NK-92 (cell line): Measurements from ENCODE around the gene CRHR1.

ENCODE experiments used
- DNase-seq: peaks from one replicate; lab custom pipeline; 2025; ENCODE audit not compliant: unreplicated experiment; lab: John Stamatoyannopoulos, UW

The CRHR1 gene

DNA sequence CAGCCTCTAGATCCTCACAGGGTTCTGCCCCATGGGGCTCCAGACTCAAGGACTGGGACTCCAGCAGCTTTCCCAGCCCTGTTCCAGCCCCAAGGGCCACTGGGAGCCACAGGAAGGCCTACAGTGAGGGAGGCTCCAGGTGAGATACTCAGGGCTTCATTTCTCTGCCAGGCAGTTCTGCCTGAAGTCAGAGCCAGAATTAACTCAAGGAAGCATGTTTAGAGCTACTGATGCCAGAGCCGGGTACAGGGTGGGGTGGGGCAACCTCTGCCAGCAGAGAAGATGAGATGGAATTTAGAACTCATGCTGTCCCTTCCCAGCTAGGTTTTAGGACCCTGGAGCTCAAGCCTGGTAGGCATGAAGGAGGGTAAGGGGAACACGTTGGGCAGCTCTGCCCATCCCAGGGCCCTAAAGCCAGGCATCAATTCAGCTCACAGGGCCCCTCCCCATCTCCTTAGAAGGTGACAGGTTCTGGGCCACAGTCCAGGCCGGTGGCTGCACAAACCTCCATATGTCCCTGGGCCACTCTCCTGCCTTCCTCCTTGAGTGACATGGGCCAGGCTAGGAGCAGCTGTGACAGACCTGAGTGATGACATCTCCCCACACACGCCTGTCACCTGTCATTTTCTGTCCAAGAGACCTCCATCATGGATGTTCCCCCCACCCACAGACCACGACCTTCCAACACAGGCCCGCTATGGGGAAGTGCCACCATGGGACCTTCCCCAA lies 36.1 kb downstream of the CRHR1 start:
- DNase-seq, result no peak

DNA sequence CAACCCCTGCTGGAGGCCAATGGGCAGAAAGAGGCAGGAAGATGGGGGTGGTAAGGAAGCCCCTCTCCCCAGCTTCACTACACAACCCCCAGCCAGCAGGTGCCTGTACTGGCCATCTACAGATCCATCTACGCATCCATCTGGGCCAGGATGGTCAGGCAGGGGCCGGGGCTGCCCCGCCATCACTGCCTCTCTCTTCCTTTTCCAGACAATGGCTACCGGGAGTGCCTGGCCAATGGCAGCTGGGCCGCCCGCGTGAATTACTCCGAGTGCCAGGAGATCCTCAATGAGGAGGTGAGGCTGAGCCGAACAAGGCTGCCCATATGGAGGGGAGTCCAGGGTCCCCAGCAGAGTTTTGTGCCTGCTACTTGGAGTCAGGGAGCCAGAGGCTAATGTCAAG lies 37.0 kb downstream of the CRHR1 start:
- no peak for DNase-seq

DNA sequence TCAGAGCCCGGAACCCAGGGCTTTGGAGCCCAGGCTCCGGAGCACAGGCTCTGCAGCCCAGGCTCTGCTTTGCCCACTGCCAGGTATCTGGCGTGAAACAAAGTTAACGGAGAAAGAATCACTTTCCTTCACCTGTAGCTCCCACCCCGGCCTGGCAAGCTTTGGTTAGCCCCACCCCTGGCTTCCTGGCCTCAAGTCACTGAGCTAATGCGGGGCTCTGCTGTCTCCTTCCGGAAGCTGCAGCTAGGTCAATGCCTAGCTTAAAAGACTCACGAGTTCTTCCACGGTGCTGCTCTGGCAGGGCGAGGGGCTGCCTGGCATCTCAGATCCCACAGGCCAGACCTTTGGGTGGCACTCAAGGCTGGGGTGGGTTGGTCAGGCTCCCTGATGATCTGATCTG lies 39.5 kb downstream of the CRHR1 start:
- DNase-seq, result no peak

DNA sequence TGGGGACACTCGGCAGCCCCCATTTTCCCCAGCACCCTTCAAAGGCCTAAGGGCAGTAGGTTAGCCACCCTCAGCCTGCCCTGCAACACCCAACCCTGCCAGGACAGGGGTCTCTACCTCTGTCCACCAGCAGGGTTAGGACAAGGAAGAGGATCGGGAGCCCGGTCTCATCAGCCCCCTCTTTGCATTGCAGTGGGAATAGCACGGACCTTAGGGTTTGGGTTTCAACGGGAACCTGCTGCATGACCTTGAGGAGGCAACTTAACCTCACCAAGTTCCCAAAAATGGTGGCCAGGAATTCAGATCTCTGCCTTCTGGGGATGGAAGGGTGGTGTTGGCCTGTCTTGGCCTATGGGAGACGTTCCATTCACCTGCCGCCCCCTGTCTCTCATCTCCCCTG lies 40.4 kb downstream of the CRHR1 start:
- DNase-seq, result no peak

DNA sequence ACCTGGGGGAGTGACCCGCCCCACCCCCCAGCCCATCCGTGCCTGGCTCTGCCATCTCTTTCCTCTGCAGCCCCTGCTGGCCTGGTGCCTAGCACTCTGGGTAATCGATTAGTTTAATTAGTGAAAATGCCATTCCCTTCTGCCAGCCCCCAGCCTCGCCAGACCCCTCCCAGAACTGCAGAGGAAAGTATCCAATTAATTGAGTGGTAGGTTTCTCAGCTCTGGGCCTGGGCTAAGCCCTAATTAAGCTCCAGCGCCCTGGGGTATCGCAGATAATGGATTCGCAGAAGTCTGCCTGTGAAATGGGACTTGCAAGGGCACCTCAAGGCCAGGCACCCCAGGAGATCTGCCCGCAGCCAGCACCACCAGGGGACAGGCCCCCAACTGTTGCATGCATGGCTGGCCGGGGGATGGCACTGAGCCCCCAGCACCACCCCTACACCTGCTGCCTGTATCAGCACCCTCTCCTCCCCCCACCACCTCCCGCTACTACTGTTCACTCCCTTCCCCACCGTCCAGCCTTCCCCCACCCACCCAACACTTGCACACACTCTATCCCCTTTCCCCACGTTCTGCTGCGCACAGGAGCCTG lies 40.9 kb downstream of the CRHR1 start:
- DNase-seq, result no peak

DNA sequence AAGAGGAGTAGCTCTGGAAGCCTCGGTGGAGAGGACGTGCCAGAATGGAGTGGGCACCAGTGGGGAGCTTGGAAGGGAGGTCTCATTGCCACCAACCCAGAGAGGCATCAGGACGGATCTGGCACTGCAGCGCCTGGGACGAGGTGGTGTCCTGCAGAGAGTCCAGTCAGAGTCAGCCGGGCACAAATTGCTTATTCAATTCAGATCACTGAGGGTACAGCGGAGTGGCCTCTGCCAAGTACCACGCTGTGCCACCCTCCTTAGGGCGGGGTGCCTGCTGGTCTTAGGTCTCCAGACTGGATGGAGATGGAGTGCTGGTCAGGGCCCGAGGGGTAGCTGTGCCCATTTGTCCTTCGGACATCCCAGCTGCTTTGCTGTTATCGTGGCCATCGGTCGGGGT lies 41.7 kb downstream of the CRHR1 start:
- DNase-seq, result no peak

DNA sequence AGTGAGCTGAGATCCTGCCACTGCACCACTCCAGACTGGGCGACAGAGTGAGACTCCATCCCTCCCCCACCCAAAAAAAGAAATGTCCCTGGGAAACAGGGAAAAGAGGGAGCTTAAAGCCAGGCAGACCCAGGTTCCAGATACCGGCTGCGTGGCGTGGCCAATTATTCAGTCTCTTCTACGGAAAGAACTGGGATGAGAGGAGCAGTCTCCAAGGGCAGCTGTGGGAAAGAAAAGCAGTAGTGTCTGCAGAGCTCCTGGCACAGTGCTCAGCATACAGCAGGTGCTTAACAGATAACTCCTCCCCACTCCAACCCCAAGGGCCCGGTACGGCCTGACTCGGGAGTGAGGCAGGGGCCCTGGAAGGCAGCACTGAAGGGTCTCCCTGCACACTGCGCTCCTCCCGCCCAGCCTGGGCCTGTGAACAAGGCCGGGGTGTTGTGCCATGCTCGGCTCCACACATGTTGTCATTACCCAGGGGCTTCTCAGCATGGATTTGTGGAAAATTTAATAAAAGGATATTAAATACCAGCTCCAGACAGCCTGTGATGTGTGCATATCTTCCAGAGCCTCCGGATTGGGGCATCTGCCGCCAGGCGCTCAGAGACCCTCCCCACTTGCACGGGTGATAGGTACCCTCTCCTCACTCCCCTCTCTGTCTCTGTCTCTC lies 42.9 kb downstream of the CRHR1 start:
- no peak for DNase-seq

DNA sequence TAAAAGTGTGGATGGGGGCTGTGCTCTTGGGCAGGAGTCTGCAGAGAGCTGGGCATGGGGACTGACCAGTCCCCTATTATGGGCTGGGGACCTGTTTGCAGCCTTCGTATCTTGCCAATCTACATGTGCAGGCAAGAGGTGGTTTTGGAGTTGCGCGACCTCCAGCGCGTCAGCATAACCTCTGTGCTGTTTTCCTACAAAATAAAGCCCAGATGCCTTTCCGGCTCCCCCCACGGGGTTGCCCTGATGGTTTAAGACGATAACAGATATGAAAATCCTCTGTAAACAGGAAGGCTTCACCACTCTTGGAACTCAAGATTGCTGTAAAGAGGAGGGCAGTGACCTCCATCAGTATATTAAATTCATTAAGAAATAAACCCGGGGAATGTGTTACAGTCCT lies 44.1 kb downstream of the CRHR1 start:
- DNase-seq, result no peak

DNA sequence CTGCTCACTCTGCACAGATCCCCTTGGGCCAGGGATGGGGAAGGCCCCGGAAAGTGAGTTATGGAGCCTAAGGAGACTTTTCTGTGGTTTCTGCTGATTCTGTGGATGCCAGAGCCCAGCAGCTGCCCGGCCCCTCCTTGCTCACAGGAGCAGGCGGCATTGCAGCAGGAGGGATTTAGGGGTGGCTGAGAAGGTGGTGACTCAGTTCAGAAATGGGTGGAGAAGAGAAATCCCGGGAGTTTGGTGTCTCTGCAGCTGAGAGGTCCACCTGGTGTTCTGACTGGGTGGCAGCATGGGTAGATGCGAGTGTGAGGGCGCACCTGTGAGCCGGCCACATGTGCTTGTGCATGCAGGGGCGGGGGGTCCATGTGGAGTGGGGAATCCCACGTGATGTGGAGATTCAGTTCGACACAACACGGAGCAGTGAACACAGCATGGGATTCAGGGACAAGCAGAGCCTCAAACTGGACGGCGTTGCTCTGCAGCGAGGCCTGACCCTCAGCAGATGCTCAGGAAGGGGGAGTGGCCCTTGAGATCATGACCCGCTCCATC lies 44.5 kb downstream of the CRHR1 start:
- no peak for DNase-seq

DNA sequence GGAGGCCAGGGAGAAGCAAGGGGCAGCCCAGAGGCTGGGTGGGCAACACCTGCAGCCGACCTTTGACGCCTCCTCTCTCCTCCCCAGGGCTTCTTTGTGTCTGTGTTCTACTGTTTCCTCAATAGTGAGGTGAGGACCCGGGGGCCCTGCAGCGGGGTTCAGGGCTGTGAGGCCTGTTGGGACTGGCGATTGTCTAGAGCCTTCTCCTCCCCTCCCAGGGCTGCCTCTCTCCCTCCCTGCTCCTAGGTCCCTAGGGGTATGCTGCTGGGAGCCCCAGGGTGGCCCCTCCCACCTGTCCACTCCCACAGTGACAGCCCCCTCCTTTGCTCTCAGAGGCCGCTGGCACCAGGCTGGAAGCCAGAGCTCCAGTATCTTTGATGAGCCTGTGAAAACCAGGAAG lies 49.8 kb downstream of the CRHR1 start:
- DNase-seq, result no peak

DNA sequence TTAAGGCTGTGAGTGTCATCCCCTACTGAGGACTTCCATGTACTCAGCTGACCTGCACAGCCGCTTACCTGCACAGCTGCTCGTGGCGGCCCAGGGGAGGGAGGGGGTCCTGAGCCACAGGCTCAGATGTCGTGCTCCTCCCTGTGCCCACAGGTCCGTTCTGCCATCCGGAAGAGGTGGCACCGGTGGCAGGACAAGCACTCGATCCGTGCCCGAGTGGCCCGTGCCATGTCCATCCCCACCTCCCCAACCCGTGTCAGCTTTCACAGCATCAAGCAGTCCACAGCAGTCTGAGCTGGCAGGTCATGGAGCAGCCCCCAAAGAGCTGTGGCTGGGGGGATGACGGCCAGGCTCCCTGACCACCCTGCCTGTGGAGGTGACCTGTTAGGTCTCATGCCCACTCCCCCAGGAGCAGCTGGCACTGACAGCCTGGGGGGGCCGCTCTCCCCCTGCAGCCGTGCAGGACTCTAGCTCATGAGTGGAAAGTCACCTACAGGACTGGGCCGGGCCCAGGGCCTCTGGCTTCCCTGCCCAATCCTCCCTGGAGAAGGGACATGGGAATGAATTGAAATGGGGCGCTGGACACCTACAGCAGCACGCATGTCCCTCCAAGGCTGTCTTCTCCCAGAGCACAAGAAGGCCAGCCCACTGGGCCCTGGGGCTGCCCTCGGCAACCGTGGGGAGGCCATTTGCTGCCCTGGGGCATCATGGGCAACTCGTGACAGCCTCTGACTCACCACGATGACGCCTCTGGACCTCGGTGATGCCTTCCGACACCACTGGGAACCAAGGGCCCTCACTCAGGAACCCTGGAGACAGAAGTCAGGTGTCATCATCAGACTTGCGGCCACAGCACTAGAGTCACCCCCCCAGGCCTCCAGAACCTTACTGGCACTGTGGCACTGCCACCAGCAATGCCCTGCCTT lies 50.6 kb downstream of the CRHR1 start:
- no peak for DNase-seq

DNA sequence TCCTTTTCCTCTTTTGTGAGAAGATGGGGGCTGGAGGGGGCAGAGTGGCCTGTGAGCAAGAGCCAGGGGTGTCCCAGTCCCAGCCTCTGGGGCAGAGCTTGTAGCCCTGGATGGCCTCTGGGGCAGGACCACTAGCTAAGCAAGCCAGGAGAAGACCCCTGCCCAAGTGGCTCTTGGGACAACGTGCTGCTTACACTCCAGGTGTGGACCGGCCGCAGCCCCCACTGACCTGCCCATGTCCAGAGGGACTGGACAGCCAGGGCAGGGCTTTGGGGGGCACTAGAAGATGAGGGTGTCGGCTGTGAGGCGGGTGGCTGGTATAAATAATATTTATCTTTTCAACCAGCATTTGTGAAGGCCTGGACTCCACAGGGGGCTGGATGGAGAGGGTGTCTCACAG lies 51.4 kb downstream of the CRHR1 start:
- DNase-seq, result no peak

DNA sequence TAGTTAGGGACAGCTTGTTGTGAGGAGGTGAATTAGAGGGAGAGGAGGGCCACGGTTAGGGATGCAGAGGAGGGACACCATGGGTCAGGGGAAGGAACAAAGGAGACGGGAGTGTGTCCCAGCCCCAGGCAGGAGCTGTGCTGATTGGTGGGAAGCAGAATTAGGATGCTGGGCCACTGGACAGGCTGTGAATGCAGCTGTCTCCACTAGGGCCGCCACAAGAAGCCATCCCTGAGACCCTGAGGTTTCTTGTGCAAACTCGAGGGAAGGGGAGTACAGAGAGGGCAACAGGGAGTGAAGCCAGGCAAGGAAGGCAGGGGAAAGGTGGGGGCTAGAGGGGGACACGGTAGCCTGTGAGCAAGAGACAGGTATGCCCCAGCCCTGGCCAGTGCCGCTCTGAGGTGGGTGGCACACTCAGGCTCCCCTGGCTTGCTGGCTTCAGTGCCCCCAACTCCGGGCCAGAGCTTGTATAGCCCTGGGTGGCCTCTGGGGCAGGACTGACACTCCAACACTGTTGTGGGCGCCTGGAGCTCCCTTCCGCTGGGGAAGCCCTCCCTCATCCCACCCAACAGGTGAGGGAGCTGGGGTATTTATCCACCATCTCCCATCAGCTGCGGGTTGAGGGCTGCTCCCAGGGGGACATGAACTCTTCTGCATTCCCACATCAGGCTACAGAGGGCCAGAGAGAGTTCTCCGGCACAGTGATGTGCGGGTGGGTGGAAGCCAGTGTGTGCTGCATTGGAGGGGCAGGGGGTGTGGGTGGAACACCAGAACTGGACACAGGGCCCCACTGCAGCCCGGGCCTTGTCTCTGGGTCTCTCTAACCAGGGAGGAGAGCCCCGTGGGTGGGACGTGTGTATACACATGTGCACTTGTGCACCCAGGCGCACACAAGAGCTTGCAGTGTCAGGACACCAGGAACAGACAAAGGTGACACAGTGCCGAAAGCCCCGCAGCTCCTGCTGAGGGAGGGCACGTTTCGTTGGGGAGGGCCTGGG lies 52.2 kb downstream of the CRHR1 start:
- DNase-seq, result no peak

DNA sequence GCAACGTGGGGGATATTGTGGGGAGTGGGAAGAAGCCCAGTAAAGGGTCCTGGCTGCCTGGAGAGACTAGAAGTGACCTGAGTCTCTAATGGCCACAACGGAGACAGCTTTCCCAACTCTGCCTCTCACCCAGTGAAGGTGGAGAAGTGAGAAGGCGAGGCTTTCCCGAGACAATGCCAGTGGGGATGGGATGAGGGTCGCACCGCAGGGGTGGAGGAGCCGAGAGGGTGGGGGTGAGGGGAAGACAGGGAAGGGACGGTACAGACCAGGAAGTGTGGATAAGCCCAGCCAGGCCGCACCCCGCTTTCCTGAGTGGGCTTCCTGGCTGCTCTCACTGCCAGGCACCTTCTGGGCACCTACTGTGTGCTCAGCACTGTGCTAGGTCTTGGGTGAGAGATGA lies 53.1 kb downstream of the CRHR1 start:
- DNase-seq, result no peak

DNA sequence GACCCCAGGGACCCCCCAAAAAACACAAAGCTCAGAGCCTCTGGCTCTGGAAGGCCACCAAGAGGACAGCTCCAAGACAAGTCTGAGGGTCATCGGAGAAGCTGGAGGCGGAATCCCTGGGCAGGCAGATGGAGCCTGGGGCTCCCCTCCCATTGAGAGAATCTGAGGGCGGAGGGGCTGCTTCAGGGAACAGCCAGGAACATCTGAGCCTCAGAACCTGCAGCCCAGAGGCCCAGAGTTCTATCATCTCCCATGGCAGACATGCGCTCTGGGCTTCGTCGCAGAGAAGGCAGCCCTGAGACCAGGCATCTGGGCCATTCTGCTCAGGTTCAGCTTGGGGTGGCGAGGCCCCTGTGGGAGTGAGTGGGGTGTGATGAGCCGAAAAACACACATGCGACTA lies 53.5 kb downstream of the CRHR1 start:
- DNase-seq, result no peak

DNA sequence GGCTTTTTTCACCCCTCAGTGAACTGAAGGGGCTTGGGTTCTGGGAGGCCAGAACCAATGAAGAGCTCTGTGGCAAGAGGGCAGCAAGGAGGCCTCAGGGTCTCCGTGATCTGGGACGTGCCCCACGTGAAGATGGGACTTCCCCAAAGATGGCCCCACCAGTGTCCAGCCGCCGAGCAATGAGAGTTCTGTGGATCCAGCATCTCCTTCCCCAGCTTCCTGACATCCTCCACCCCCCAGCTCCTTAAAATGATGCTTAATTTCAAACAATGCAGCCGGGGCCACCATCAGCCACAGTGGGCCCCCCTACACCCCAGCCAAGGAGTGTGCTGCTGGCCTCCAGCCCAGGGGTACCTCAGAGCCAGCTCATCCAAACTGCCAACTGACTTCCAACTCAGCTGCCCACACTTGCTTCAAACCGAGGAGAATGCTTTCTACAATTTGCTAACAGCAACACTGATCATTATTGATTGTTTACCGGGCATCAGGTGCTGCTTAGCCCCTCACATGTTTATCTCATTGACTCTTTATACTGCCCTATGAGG lies 54.7 kb downstream of the CRHR1 start:
- DNase-seq, result no peak

DNA sequence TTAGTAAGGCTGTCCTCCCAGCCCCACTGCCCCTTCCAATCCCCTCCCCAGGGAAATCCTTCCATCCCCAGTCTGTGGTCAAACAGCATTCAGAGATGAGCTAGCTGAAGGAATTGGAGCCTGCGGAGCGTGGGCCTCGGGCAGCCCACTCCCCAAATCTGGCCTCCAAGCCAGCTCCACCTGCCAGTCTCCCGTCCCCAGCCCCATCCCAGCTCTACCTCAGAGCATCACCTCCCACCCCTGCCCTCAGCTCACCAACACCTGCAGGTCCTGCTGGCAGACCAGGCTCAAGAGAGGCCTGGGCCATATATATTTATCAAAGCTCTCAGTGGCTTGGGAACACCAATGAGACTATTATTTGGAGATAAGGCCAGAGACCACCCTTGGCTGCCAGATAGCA lies 55.3 kb downstream of the CRHR1 start:
- no peak for DNase-seq

DNA sequence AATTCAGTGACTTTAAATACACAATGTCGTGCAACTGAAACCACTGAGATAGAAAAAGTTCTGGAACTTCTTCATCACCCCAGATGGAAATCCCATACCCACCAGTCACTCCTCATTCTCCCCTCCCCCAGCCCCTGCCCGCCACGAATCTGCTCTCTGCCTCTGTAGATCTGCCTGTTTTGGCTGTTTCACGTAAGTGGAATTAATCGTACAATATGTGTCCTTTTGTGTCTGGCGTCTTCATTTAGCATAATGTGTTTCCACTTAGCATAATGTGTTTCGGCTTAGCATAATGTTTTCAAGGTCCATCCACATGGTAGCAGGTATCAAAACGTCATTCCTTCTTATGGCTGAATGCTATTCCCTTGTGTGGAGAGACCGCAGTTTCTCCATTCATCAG lies 57.1 kb downstream of the CRHR1 start:
- DNase-seq, result no peak

DNA sequence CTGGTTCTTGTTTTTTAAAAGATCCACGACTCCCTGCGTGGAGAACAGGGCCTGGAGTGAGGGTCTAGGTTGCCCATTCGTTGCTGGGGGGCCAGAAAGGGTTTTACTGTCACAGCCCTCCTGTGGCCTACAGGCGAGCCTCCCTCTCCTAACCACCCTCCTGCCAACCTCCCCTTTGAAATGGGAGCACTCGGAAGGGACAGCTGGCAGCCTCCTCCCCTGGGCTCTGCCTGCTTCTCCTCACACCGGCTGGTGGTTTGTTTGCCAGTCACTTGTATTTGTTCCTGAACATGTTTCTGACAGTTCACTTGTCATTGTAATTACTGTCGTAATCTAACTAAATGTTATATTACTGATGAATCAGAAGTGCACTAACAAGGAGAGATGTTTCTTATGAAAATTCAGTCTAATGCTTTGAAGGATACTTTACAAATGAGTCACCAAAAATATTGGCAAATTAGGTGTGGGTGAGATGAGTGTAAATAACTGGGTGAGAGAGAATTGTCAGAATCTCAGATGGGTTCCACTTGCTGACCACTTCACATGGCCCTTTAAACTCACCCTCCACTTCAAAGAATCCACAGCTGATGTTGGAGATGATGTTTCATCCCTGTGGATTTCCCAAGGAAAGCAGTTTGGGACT lies 57.9 kb downstream of the CRHR1 start:
- no peak for DNase-seq
